Vagina (tissue), 2 donors: ENCODE data around the gene WDR73.

Experiments
- CTCF ChIP-seq, 3 experiments: fragments of 450-650 bp in 2 of 3; fragments of 200-600 bp in 1 of 3; sonication (generic) in 1 of 3; IDR thresholded peaks; one replicate each; pipeline ENCODE4 v1.5.1; 2017 to 2019; ENCODE audit warnings: antibody characterized with exemption in 3 of 3, mild to moderate bottlenecking in 2 of 3, moderate library complexity in 2 of 3
- POLR2A ChIP-seq, 2 donors: fragments of 450-650 bp; IDR thresholded peaks; one replicate each; pipeline ENCODE4 v1.6.1; 2017; ENCODE audit warnings: antibody characterized with exemption in 2 of 2, mild to moderate bottlenecking in 2 of 2, moderate library complexity in 2 of 2
- POLR2AphosphoS5 ChIP-seq, 2 donors: sonication (generic); formaldehyde crosslinking; IDR thresholded peaks; one replicate each; pipeline ENCODE4 v1.9.0; 2017; ENCODE audit warnings: antibody characterized with exemption in 2 of 2, mild to moderate bottlenecking in 2 of 2, low read depth in 1 of 2; ENCODE audit not compliant: insufficient read depth in 1 of 2

GRCh38 chr15:84658080-84658787, 4.2 kb upstream of the WDR73 start, which contains the start of gene NMB:
- peak; percentile 22 to 58 (median 35) for TF ChIP-seq CTCF (IDR thresholded peaks at IDR 0.05)
- no peak for TF ChIP-seq POLR2A (IDR thresholded peaks at IDR 0.05)
- peak in 1 of 2 donors; percentile 9 for TF ChIP-seq POLR2AphosphoS5 (IDR thresholded peaks at IDR 0.05; ENCODE audit: insufficient read depth in 1 of 2, low read depth in 1 of 2)
